ENCODE data around the gene LRRC10B.

The LRRC10B gene

DNA sequence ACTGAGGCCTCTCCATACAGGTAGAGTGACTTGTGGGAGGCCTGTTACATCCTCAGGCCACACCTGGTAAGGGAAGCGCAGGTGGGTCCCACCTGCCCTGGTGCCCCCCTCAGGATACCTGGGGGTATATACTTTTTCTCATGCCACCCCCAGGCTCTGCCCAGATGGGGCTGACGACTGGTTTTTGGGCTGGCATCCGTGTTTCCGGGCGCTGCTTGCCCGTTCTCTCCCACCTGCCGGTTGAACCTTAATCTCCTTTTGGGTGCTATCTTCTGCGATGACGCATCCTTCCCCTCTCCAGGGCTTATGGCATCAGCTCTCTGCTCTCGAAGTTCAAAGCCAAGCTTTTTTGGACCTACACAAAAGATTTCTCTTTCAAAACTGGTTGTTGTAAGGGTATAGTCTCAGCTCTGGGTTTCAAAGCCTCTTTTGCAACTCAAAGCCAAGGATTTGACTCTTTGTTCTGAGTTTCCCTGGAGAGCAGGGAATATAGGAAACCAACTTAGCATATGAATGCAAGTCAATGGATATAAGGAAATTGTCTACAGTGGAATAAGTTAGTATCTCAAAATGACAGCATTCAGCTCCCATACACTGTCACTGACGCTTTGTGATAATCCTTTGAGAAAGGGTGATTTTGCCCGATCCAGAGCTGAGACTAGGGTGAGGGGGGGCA lies 8.6 kb upstream of the LRRC10B start:
- TF ChIP-seq, protein P1, sequence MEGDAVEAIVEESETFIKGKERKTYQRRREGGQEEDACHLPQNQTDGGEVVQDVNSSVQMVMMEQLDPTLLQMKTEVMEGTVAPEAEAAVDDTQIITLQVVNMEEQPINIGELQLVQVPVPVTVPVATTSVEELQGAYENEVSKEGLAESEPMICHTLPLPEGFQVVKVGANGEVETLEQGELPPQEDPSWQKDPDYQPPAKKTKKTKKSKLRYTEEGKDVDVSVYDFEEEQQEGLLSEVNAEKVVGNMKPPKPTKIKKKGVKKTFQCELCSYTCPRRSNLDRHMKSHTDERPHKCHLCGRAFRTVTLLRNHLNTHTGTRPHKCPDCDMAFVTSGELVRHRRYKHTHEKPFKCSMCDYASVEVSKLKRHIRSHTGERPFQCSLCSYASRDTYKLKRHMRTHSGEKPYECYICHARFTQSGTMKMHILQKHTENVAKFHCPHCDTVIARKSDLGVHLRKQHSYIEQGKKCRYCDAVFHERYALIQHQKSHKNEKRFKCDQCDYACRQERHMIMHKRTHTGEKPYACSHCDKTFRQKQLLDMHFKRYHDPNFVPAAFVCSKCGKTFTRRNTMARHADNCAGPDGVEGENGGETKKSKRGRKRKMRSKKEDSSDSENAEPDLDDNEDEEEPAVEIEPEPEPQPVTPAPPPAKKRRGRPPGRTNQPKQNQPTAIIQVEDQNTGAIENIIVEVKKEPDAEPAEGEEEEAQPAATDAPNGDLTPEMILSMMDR (IDR thresholded peaks at IDR 0.05; ENCODE audit: control insufficient read depth, insufficient read depth, low read depth, low read length, missing control alignments), result no peak

GRCh38 chr11:61502522-61502921 lies 6.0 kb upstream of the LRRC10B start:
- TF ChIP-seq, protein P1 (IDR thresholded peaks at IDR 0.05; ENCODE audit: control insufficient read depth, insufficient read depth, low read depth, low read length, missing control alignments), result no peak
- no peak overlapping the region for H3K4me3 ChIP-seq (ENCODE audit: control insufficient read depth, low read depth, low read length)
- DNase-seq (ENCODE audit: low read depth), result no peak

More for the DNA sequence above, 8.6 kb upstream of the LRRC10B start:
- no peak for DNase-seq (ENCODE audit: low read depth)
- no peak overlapping the region for H3K4me3 ChIP-seq (ENCODE audit: control insufficient read depth, low read depth, low read length)

- no peak overlapping the region for H3K4me3 ChIP-seq (ENCODE audit: control insufficient read depth, low read depth, low read length)
- TF ChIP-seq, protein P1 (IDR thresholded peaks at IDR 0.05; ENCODE audit: control insufficient read depth, insufficient read depth, low read depth, low read length, missing control alignments), result no peak
- no peak for DNase-seq (ENCODE audit: low read depth)
Observed at GRCh38 chr11:61503135-61503770, 5.3 kb upstream of the LRRC10B start.

GRCh38 chr11:61505106-61505505 lies 3.4 kb upstream of the LRRC10B start:
- DNase-seq (ENCODE audit: low read depth), result no peak
- TF ChIP-seq, protein P1 (IDR thresholded peaks at IDR 0.05; ENCODE audit: control insufficient read depth, insufficient read depth, low read depth, low read length, missing control alignments), result no peak
- no peak overlapping the region for H3K4me3 ChIP-seq (ENCODE audit: control insufficient read depth, low read depth, low read length)

GRCh38 chr11:61505640-61506155 lies 2.9 kb upstream of the LRRC10B start:
- no peak for DNase-seq (ENCODE audit: low read depth)
- H3K4me3 ChIP-seq (ENCODE audit: control insufficient read depth, low read depth, low read length), result no peak overlapping the region
- TF ChIP-seq, protein P1 (IDR thresholded peaks at IDR 0.05; ENCODE audit: control insufficient read depth, insufficient read depth, low read depth, low read length, missing control alignments), result no peak

GRCh38 chr11:61507012-61507768 lies 1.4 kb upstream of the LRRC10B start:
- H3K4me3 ChIP-seq (ENCODE audit: control insufficient read depth, low read depth, low read length), result no peak overlapping the region
- TF ChIP-seq, protein P1 (IDR thresholded peaks at IDR 0.05; ENCODE audit: control insufficient read depth, insufficient read depth, low read depth, low read length, missing control alignments), result no peak
- DNase-seq (ENCODE audit: low read depth), result no peak

All from AG09309 (cell line).